Measurements from ENCODE around the gene RAD23A. TPM values are rescaled to one million over a fixed set of nuclear protein-coding genes. Genes with fewer than 3 reads are reported as not detected.

Gene RAD23A
- total and polyA plus RNA-seq, 10 of the 15 experiments (the other 5 are each of a cell fraction or from before 2014, with no cell fraction given), result 8.8 to 198 (median 119) TPM

- H2AFZ ChIP-seq (ENCODE audit: control insufficient read depth, low read depth, low read length), result no peak overlapping the region
- FAIRE-seq (no peak), ATAC-seq (0 out of 3 replicates have a peak, but pooled peaks have one; percentile 8), DNase-seq (ENCODE audit: low read depth, low spot score) (no peak)
- peaks cover 11% of the 10 kb centered on the region for H3K4me1 ChIP-seq (ENCODE audit: control insufficient read depth, insufficient read depth, low read length)
- CTCF ChIA-PET, result interaction anchor here (0.7 to 4.6 kb wide), 3 partner anchors 11 to 80 kb away, joined by 3 to 40 read pairs (median 3); no protein-coding TSS in a partner anchor
- no peak overlapping the region for H3K4me3 ChIP-seq
- SMC1A ChIA-PET (ENCODE audit: uncharacterized antibody, unreplicated experiment), result interaction anchor here (0.7 to 2.5 kb wide), 6 partner anchors 12 to 75 kb away, joined by 3 to 9 read pairs (median 4); partner anchors contain the start of gene CALR
- POLR2A ChIA-PET, result interaction anchor here (0.8 to 2.4 kb wide), 3 partner anchors 8 to 63 kb away, joined by 3 to 11 read pairs (median 3); partner anchors contain the start of genes CALR, GCDH and RAD23A
- no peak overlapping the region for H3K9ac ChIP-seq (ENCODE audit: control insufficient read depth, insufficient read depth, low read length)
- H3K36me3 ChIP-seq (ENCODE audit: control insufficient read depth in 2 of 2, insufficient read depth in 2 of 2, low read length in 1 of 2), result peaks cover 17 to 20% of the 10 kb centered on the region in 2 experiments; a peak in 3 of 4 replicates
- H3K9me3 ChIP-seq (replicated peaks; ENCODE audit: control insufficient read depth, insufficient read depth, low read length), result no peaks in the 10 kb centered on the region
- H3K4me2 ChIP-seq (ENCODE audit: control insufficient read depth, insufficient read depth), result 0 out of 2 replicates have a peak overlapping the region, but pooled peaks have one; percentile 56
- no peak overlapping the region for H3K27ac ChIP-seq (ENCODE audit: control insufficient read depth, insufficient read depth)
- H3K27me3 ChIP-seq (replicated peaks in 1 of 2; ENCODE audit: control insufficient read depth in 2 of 2, insufficient read depth in 2 of 2, low read length in 1 of 2), result no peaks in the 10 kb centered on the region
- H3K79me2 ChIP-seq (ENCODE audit: control insufficient read depth, insufficient read depth, low read length), result peaks cover 32% of the 10 kb centered on the region
- RAD21 ChIA-PET (ENCODE audit: unreplicated experiment), result interaction anchor here (0.5 to 2.3 kb wide), 3 partner anchors 10 to 23 kb away, joined by 3 to 9 read pairs (median 7); no protein-coding TSS in a partner anchor
- no peaks in the 10 kb centered on the region for H4K20me1 ChIP-seq (ENCODE audit: control insufficient read depth, insufficient read depth)
- in situ Hi-C loops (cut with MboI) (no loop called here), intact Hi-C loops (cut with micrococcal nuclease; ENCODE audit: unreplicated experiment) (no loop called here)
- WGBS (ENCODE audit: insufficient coverage, insufficient replicate concordance, low lambda C conversion rate, missing lambda C conversion rate), result 72% methylated on average over 9 of the region's 12 CpGs
- BruUV-seq (replicated peaks), result no TSS peak
- TF ChIP-seq JUND (IDR thresholded peaks at IDR 0.05; ENCODE audit: low read depth, low read length), result no peak
- TF ChIP-seq POLR2A (IDR thresholded peaks at IDR 0.05; ENCODE audit: low read depth, low read length), result peak; percentile 65
- TF ChIP-seq ZNF384 (IDR thresholded peaks at IDR 0.05; ENCODE audit: borderline replicate concordance, low read depth, low read length), result no peak
- TF ChIP-seq, protein P1, sequence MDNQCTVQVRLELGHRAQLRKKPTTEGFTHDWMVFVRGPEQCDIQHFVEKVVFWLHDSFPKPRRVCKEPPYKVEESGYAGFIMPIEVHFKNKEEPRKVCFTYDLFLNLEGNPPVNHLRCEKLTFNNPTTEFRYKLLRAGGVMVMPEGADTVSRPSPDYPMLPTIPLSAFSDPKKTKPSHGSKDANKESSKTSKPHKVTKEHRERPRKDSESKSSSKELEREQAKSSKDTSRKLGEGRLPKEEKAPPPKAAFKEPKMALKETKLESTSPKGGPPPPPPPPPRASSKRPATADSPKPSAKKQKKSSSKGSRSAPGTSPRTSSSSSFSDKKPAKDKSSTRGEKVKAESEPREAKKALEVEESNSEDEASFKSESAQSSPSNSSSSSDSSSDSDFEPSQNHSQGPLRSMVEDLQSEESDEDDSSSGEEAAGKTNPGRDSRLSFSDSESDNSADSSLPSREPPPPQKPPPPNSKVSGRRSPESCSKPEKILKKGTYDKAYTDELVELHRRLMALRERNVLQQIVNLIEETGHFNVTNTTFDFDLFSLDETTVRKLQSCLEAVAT (IDR thresholded peaks at IDR 0.05), result 0 out of 2 replicates have a peak, but pooled peaks have one; percentile 22
- TF ChIP-seq, protein P2, sequence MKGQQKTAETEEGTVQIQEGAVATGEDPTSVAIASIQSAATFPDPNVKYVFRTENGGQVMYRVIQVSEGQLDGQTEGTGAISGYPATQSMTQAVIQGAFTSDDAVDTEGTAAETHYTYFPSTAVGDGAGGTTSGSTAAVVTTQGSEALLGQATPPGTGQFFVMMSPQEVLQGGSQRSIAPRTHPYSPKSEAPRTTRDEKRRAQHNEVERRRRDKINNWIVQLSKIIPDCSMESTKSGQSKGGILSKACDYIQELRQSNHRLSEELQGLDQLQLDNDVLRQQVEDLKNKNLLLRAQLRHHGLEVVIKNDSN (IDR thresholded peaks at IDR 0.05; ENCODE audit: borderline replicate concordance, extremely low read length, insufficient read depth, low read depth, low read length), result no peak
- TF ChIP-seq HDAC6 (IDR thresholded peaks at IDR 0.05; ENCODE audit: unreplicated experiment), result no peak
- TF ChIP-seq HSF1 (IDR thresholded peaks at IDR 0.05; ENCODE audit: low read depth, low read length), result no peak
- TF ChIP-seq ZBTB11 (CRISPR knock-in tag; IDR thresholded peaks at IDR 0.05), result no peak
- TF ChIP-seq, protein P3, sequence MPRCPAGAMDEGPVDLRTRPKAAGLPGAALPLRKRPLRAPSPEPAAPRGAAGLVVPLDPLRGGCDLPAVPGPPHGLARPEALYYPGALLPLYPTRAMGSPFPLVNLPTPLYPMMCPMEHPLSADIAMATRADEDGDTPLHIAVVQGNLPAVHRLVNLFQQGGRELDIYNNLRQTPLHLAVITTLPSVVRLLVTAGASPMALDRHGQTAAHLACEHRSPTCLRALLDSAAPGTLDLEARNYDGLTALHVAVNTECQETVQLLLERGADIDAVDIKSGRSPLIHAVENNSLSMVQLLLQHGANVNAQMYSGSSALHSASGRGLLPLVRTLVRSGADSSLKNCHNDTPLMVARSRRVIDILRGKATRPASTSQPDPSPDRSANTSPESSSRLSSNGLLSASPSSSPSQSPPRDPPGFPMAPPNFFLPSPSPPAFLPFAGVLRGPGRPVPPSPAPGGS (IDR thresholded peaks at IDR 0.05; ENCODE audit: borderline replicate concordance, insufficient read depth, low read depth, low read length, poor library complexity, severe bottlenecking), result peak; percentile 49
- TF ChIP-seq LARP7 (IDR thresholded peaks at IDR 0.05), result no peak
- 0 out of 2 replicates have a peak, but pooled peaks have one; percentile 3 for TF ChIP-seq POLR2AphosphoS5 (IDR thresholded peaks at IDR 0.05; ENCODE audit: low read length)
- TF ChIP-seq TAF1 (IDR thresholded peaks at IDR 0.05; ENCODE audit: borderline replicate concordance, low read depth, low read length), result no peak
- no peak for TF ChIP-seq DPF2 (IDR thresholded peaks at IDR 0.05)
These were observed 8.3 kb downstream of the RAD23A start for GRCh38 chr19:12953799-12954611.

All from GM12878 (cell line).